IMR-90 (cell line): Measurements from ENCODE around the gene HOMEZ. TPM values are rescaled to one million over a fixed set of nuclear protein-coding genes. Genes with fewer than 3 reads are reported as not detected.

Experiments
- ATAC-seq: fragments of 200-7000 bp; cut with Tn5 transposase; 2 replicates; pipeline ENCODE4 v1.9.1; 2020; ENCODE audit warnings: low read depth, mild to moderate bottlenecking, moderate library complexity
- BruUV-seq: library from RNA; stranded (reverse); fragments of 400-500 nt; replicated peaks from 2 replicates; lab custom pipeline; 2021; lab: Mats Ljungman, UMichigan
- CTCF ChIA-PET: fragments of 300-600 bp; formaldehyde crosslinking; extraction: SDS; loops from one replicate; lab custom pipeline; 2021; ENCODE audit warnings: antibody characterized with exemption; lab: Yijun Ruan, JAX
- POLR2A ChIA-PET: fragments of 300-600 bp; sonication (Branson Sonifier 250); formaldehyde crosslinking; loops from one replicate; lab custom pipeline; 2022; ENCODE audit warnings: antibody characterized with exemption; ENCODE audit not compliant: unreplicated experiment; lab: Charles Lee
- DNase-seq: peaks from one replicate; pipeline ENCODE4 v3.0.0; 2013
- H2AFZ ChIP-seq: replicated peaks from 2 replicates; pipeline ENCODE3; 2013; ENCODE audit warnings: low read length, mild to moderate bottlenecking; ENCODE audit not compliant: poor library complexity
- H2AK5ac ChIP-seq: 2 replicates; pipeline ENCODE4 v1.6.1; 2013; ENCODE audit warnings: low read depth, low read length, inconsistent platforms
- H2AK9ac ChIP-seq: replicated peaks from 2 replicates; pipeline ENCODE3; 2013; ENCODE audit warnings: mild to moderate bottlenecking, low read depth, low read length, moderate library complexity; ENCODE audit not compliant: poor library complexity
- H2BK120ac ChIP-seq: 2 replicates; pipeline ENCODE4 v1.6.1; 2013; ENCODE audit warnings: low read depth, low read length, inconsistent platforms
- H2BK15ac ChIP-seq: 3 replicates; pipeline ENCODE4 v1.6.1; 2013; ENCODE audit warnings: low read depth, low read length, inconsistent platforms
- H2BK20ac ChIP-seq: 2 replicates; pipeline ENCODE4 v1.6.1; 2013; ENCODE audit warnings: low read depth, mild to moderate bottlenecking, inconsistent platforms, low read length, moderate library complexity
- H2BK5ac ChIP-seq: 2 replicates; pipeline ENCODE4 v1.6.1; 2013; ENCODE audit warnings: mild to moderate bottlenecking, low read depth, low read length, inconsistent platforms; ENCODE audit not compliant: poor library complexity, severe bottlenecking
- H3K14ac ChIP-seq: replicated peaks from 2 replicates; pipeline ENCODE4 v1.6.1; 2013; ENCODE audit warnings: low read depth, low read length, inconsistent platforms
- H3K18ac ChIP-seq: 2 replicates; pipeline ENCODE4 v1.6.1; 2013; ENCODE audit warnings: low read depth, low read length, control low read depth
- H3K23ac ChIP-seq: 2 replicates; pipeline ENCODE4 v1.6.1; 2013; ENCODE audit warnings: low read depth, low read length, inconsistent platforms
- H3K27ac ChIP-seq: 2 replicates; pipeline ENCODE4 v1.5.1; 2013; ENCODE audit warnings: mild to moderate bottlenecking, control low read depth, low read length; ENCODE audit not compliant: insufficient read depth
- H3K27me3 ChIP-seq: 2 replicates; pipeline ENCODE4 v1.6.1; 2013; ENCODE audit warnings: low read length; ENCODE audit not compliant: control insufficient read depth, insufficient read depth
- H3K36me3 ChIP-seq: 2 replicates; pipeline ENCODE4 v1.6.1; 2013; ENCODE audit warnings: low read length, mixed read lengths; ENCODE audit not compliant: control insufficient read depth, insufficient read depth
- H3K4ac ChIP-seq: 2 replicates; pipeline ENCODE4 v1.6.1; 2013; ENCODE audit warnings: low read depth, low read length, inconsistent platforms
- H3K4me1 ChIP-seq: 2 replicates; pipeline ENCODE4 v1.6.1; 2013; ENCODE audit warnings: low read length, mixed read lengths; ENCODE audit not compliant: control insufficient read depth, insufficient read depth
- H3K4me2 ChIP-seq: 2 replicates; pipeline ENCODE4 v1.6.1; 2013; ENCODE audit warnings: low read depth, mild to moderate bottlenecking, control low read depth, low read length, moderate library complexity
- H3K4me3 ChIP-seq: 2 replicates; pipeline ENCODE4 v1.5.1; 2013; ENCODE audit warnings: low read depth, mild to moderate bottlenecking, control low read depth, low read length, moderate library complexity; ENCODE audit not compliant: insufficient read depth
- H3K56ac ChIP-seq: 2 replicates; pipeline ENCODE4 v1.6.1; 2013; ENCODE audit warnings: low read length, inconsistent platforms; ENCODE audit not compliant: insufficient read depth; ENCODE audit errors: extremely low read depth
- H3K79me1 ChIP-seq, 2 experiments: 2 replicates each; pipeline ENCODE4 v1.6.1; 2013; ENCODE audit warnings: low read length in 2 of 2, inconsistent platforms in 1 of 2, low read depth in 1 of 2
- H3K9ac ChIP-seq: 2 replicates; pipeline ENCODE4 v1.6.1; 2013; ENCODE audit warnings: low read depth, low read length, control low read depth
- H3K9me1 ChIP-seq: 2 replicates; pipeline ENCODE4 v1.6.1; 2013; ENCODE audit warnings: low read length, inconsistent platforms; ENCODE audit not compliant: insufficient read depth
- H3K9me3 ChIP-seq: 2 replicates; pipeline ENCODE4 v1.6.1; 2013; ENCODE audit warnings: low read length; ENCODE audit not compliant: control insufficient read depth, insufficient read depth
- H4K20me1 ChIP-seq: 2 replicates; pipeline ENCODE4 v1.6.1; 2013; ENCODE audit warnings: low read length, inconsistent platforms; ENCODE audit not compliant: insufficient read depth
- H4K5ac ChIP-seq: 2 replicates; pipeline ENCODE4 v1.6.1; 2013; ENCODE audit warnings: mild to moderate bottlenecking, low read depth, low read length, control low read depth
- H4K8ac ChIP-seq, 2 experiments: 2 replicates each; pipeline ENCODE4 v1.6.1; 2013; ENCODE audit warnings: low read depth in 2 of 2, low read length in 2 of 2, control low read depth in 1 of 2, inconsistent platforms in 1 of 2
- H4K91ac ChIP-seq: 2 replicates; pipeline ENCODE4 v1.6.1; 2013; ENCODE audit warnings: low read depth, low read length, inconsistent platforms; ENCODE audit not compliant: insufficient read depth
- BHLHE40 ChIP-seq: fragments of 150-350 bp; IDR thresholded peaks from 2 replicates; pipeline ENCODE4 v1.6.1; 2016; ENCODE audit warnings: mild to moderate bottlenecking, low read depth, low read length
- CEBPB ChIP-seq: IDR thresholded peaks from 2 replicates; pipeline ENCODE4 v1.6.1; 2012; ENCODE audit warnings: low read depth, low read length, improper control_type of control experiment
- CHD1 ChIP-seq: IDR thresholded peaks from 2 replicates; pipeline ENCODE4 v1.6.1; 2012; ENCODE audit warnings: low read depth, low read length, improper control_type of control experiment
- CTCF ChIP-seq: conservative IDR thresholded peaks from 2 replicates; pipeline ENCODE4 v1.5.1; 2012; ENCODE audit warnings: mild to moderate bottlenecking, low read depth, low read length, improper control_type of control experiment
- ELK1 ChIP-seq: fragments of 150-350 bp; IDR thresholded peaks from 2 replicates; pipeline ENCODE4 v1.6.1; 2016; ENCODE audit warnings: low read depth, mild to moderate bottlenecking, low read length, moderate library complexity, borderline replicate concordance
- FOS ChIP-seq: fragments of 150-350 bp; IDR thresholded peaks from 2 replicates; pipeline ENCODE4 v1.6.1; 2016; ENCODE audit warnings: low read depth, low read length
- MAFK ChIP-seq: IDR thresholded peaks from 2 replicates; pipeline ENCODE4 v1.6.1; 2012; ENCODE audit warnings: low read depth, low read length, improper control_type of control experiment
- MAZ ChIP-seq: IDR thresholded peaks from 2 replicates; pipeline ENCODE4 v1.6.1; 2012; ENCODE audit warnings: low read depth, mild to moderate bottlenecking, low read length, improper control_type of control experiment, moderate library complexity, borderline replicate concordance
- MXI1 ChIP-seq: IDR thresholded peaks from 2 replicates; pipeline ENCODE4 v1.6.1; 2012; ENCODE audit warnings: low read depth, mild to moderate bottlenecking, low read length, moderate library complexity, borderline replicate concordance
- NFE2L2 ChIP-seq: fragments of 150-350 bp; IDR thresholded peaks from 2 replicates; pipeline ENCODE4 v1.6.1; 2016; ENCODE audit warnings: low read depth, mild to moderate bottlenecking, low read length
- POLR2A ChIP-seq: IDR thresholded peaks from 2 replicates; pipeline ENCODE4 v1.6.1; 2012; ENCODE audit warnings: mild to moderate bottlenecking, low read depth, low read length
- RAD21 ChIP-seq: IDR thresholded peaks from 2 replicates; pipeline ENCODE4 v1.6.1; 2012; ENCODE audit warnings: low read length, improper control_type of control experiment
- RCOR1 ChIP-seq: IDR thresholded peaks from 2 replicates; pipeline ENCODE4 v1.6.1; 2012; ENCODE audit warnings: mild to moderate bottlenecking, low read length, improper control_type of control experiment; ENCODE audit not compliant: insufficient replicate concordance
- RFX5 ChIP-seq: IDR thresholded peaks from 2 replicates; pipeline ENCODE4 v1.8.0; 2012; ENCODE audit warnings: low read depth, mild to moderate bottlenecking, low read length, moderate library complexity
- SMC3 ChIP-seq: fragments of 150-350 bp; IDR thresholded peaks from 2 replicates; pipeline ENCODE4 v1.6.1; 2016; ENCODE audit warnings: low read depth, mild to moderate bottlenecking, antibody characterized with exemption, low read length, moderate library complexity
- USF2 ChIP-seq: fragments of 150-350 bp; IDR thresholded peaks from 2 replicates; pipeline ENCODE4 v1.6.1; 2017; ENCODE audit warnings: mild to moderate bottlenecking, antibody characterized with exemption, low read length, low read depth
- WGBS, 2 experiments: methylation state at CpG; one replicate each; pipeline versions ENCODE4 v1.1.5 to v1.1.7; 2013; ENCODE audit warnings: missing lambda C conversion rate in 2 of 2; ENCODE audit not compliant: insufficient read length in 1 of 2; ENCODE audit errors: extremely low coverage in 2 of 2; 5-methylcytosine and 5-hydroxymethylcytosine counted together
- dilution Hi-C: fragments of 300-500 bp; cut with HindIII; formaldehyde crosslinking; loops from one replicate; pipeline ENCODE4 v1.14.3; 2018; ENCODE audit warnings: low sequenced_read_pairs; ENCODE audit not compliant: unreplicated experiment
- in situ Hi-C: fragments of 300-500 bp; cut with MboI; formaldehyde crosslinking; loops from 3 replicates; pipeline ENCODE4 v1.14.3; 2019; ENCODE audit warnings: low sequenced_read_pairs, inconsistent platforms, mixed read lengths
- intact Hi-C: fragments of 100-400 bp; cut with micrococcal nuclease; formaldehyde crosslinking; loops from 2 replicates; pipeline ENCODE4 v1.10.0; 2022
- polyA plus RNA-seq, 3 experiments: library from polyadenylated mRNA; depleted of rRNA; stranded (reverse); fragments of >200 nt; gene quantifications; 2 replicates each; pipeline ENCODE4 v1.2.3, GENCODE V29; 2012; ENCODE audit warnings: low replicate concordance in 1 of 3
- total RNA-seq: library from RNA; depleted of rRNA; stranded (reverse); fragments of >200 nt; gene quantifications from 2 replicates; pipeline ENCODE4 v1.2.3, GENCODE V29; 2012

HOMEZ gene
- total and polyA plus RNA-seq, 2 of the 4 experiments (the other 2 are of a cell fraction) = 7.7 to 9.7 TPM

GRCh38 chr14:23323838-23324454 is 38.0 kb upstream of the HOMEZ start:
- dilution Hi-C loops = no loop called here
- no peak overlapping the region for H3K4ac ChIP-seq
- no TSS peak for BruUV-seq
- no peak overlapping the region for H3K18ac ChIP-seq
- peaks cover 27% of the 10 kb centered on the region for H3K36me3 ChIP-seq
- peaks cover 18 to 39% of the 10 kb centered on the region in 2 experiments for H3K79me1 ChIP-seq
- DNase-seq (no peak), ATAC-seq (no peak)
- H4K20me1 ChIP-seq = peaks cover 16% of the 10 kb centered on the region; the same call in 1 of the 2 replicates
- no peak overlapping the region for H2AK5ac ChIP-seq
- no peak overlapping the region for H3K14ac ChIP-seq
- in situ Hi-C loops = loop anchor here (10.0 to 25.0 kb wide), 5 partner anchors 51 to 1113 kb away; partner anchors contain the start of genes CBLN3, CMTM5, EMC9 and FITM1
- no peak overlapping the region for H2BK15ac ChIP-seq
- H3K9me1 ChIP-seq = no peaks in the 10 kb centered on the region
- no peak overlapping the region for H3K27ac ChIP-seq
- no peak overlapping the region for H3K4me2 ChIP-seq
- peaks cover 6% of the 10 kb centered on the region; the same call in 1 of the 2 replicates for H3K4me1 ChIP-seq
- no peak overlapping the region for H2BK20ac ChIP-seq
- H3K27me3 ChIP-seq = no peaks in the 10 kb centered on the region
- H3K9me3 ChIP-seq = no peaks in the 10 kb centered on the region
- H2BK120ac ChIP-seq = no peak overlapping the region
- H3K9ac ChIP-seq = no peak overlapping the region
- H3K23ac ChIP-seq = no peak overlapping the region
- H3K56ac ChIP-seq = no peak overlapping the region
- WGBS, 2 experiments = 98% methylated on average over 9 of the region's 18 CpGs; no CpG with 5 or more reads in 1 of the 2 experiments
- H4K91ac ChIP-seq = no peak overlapping the region
- intact Hi-C loops = no loop called here
- no peak overlapping the region for H2AFZ ChIP-seq
- H2BK5ac ChIP-seq = no peak overlapping the region
- H2AK9ac ChIP-seq = no peak overlapping the region
- no peak for TF ChIP-seq ELK1
- no peak for TF ChIP-seq CEBPB
- TF ChIP-seq FOS = no peak
- no peak for TF ChIP-seq BHLHE40
- no peak for TF ChIP-seq CHD1
- no peak for TF ChIP-seq RCOR1
- TF ChIP-seq USF2 = no peak
- TF ChIP-seq SMC3 = no peak
- TF ChIP-seq MXI1 = no peak
- no peak for TF ChIP-seq POLR2A
- no peak for TF ChIP-seq MAFK
- no peak for TF ChIP-seq CTCF
- no peak for TF ChIP-seq RAD21
- no peak for TF ChIP-seq NFE2L2
- TF ChIP-seq RFX5 = no peak
- TF ChIP-seq MAZ = no peak
- no peak overlapping the region for H4K8ac ChIP-seq
- H4K5ac ChIP-seq = no peak overlapping the region
- ChIA-PET CTCF (interaction anchor here (0.9 kb wide), 1 partner anchor 140 kb away, joined by 6 read pairs; no protein-coding TSS in a partner anchor), POLR2A (no interaction called here)
- H3K4me3 ChIP-seq = no peak overlapping the region
